ENCODE measurements around the gene ANKRD52.
"Not testable (repeated sequence)": the region's sequence is repeated elsewhere in the genome, so short reads cannot be mapped to it uniquely, and the experiment has no call there.

- TF ChIP-seq CTCF (IDR thresholded peaks at IDR 0.05; ENCODE audit: insufficient read depth, low read length, poor library complexity, severe bottlenecking); EZH2phosphoT487 (conservative IDR thresholded peaks at IDR 0.05; ENCODE audit: low read length): not testable (repeated sequence)
These were observed 26.1 kb upstream of the ANKRD52 start for GRCh38 chr12:56284263-56284662.

Measured in SU-DHL-6 (cell line).